ENCODE results near the gene NTN1. TPM values are rescaled to one million over a fixed set of nuclear protein-coding genes. Genes with fewer than 3 reads are reported as not detected.
A peak's percentile ranks its signal among the peaks of the same experiment; 100 is the strongest.

The NTN1 gene
- total RNA-seq, 1 donor from 2014 or later, result 22.8 TPM

DNA sequence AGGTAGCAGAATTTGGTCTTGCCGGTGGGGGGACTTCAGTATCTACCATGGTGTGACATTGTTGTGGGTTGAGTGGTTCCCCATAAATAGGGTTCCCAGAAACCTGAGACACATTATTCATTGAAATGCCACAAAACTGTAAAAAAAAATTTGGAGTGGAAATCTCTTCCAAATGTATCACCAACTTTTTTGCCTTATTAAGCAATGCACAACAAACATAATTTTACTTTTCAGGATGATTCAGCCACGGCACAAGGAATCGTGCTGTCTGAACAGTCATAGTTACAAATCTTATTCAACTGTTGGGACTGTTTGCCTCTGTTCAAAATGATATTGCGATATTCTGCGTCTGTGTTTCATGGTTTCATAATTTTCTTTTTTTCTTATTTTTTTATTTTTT, 181.2 kb downstream of the NTN1 start:
- ATAC-seq (no peak), DNase-seq (ENCODE audit: low spot score) (no peak)
- intact Hi-C loops (cut with DNase I), result no loop called here

DNA sequence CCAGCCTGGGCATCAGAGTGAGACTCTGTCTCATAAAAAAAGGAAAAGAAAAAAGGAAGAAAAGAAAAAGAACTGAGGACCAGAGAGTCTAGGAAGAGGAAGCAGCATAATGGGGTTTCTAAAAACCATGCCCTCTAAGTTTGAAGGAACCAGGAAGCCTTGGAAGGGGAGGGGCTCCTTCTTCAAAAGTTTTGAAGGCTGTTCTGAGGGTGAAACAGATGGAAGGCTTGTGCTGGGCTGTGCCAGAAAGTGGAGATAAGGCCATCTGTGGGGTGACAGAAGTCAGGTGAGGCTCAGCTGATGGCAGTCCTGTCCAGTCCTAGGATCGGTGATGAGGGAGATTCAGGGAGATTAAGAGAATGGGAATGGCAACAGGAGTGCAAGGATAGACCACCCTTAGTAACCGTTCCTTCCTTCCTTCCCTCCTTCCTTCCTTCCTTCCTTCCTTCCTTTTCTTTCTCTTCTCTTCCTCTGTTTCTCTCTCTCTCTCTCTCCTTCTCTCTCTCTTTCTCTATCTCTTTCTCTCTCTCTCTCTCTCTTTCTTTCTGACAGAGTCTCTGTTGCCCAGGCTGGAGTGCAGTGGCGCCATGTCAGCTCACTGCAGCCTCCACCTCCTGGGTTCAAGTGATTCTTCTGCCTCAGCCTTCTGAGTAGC, 182.6 kb downstream of the NTN1 start:
- intact Hi-C loops (cut with DNase I), result no loop called here
- DNase-seq (ENCODE audit: low spot score) (no peak), ATAC-seq (no peak)

DNA sequence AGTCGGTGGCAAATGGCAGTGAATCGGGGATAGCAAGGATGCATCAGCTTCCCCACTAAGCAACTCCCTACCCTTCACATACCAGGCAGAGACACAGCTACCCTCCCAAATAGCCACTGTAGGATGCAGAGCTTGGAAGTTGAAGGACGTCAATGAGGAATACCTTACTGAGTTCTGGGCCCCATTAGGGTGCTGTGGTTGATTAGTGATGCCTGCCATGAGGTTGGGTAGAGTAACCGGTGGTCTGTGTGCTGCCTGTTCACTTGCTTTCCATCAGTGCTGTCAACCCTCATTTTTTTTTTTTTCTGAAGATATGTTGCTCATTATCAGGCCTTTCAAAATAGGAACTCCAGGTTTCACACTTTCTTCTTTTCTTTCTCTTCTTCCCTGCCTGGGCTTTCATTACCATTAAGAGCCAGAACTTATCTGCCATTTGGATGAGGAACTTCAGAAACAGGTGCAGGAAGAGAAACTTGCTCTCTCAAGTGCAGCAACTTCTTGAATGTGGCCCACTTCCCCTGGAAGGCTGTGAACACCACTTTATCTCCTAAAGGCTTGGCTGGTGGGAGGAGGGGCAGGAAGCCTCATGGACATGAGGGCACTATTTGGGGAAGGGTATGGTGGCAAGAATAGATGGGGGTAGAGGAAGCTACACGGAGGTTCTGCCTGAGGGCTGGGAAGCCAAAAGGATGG, 183.5 kb downstream of the NTN1 start:
- ATAC-seq, result no peak
- DNase-seq (ENCODE audit: low spot score), result no peak
- intact Hi-C loops (cut with DNase I), result no loop called here

DNA sequence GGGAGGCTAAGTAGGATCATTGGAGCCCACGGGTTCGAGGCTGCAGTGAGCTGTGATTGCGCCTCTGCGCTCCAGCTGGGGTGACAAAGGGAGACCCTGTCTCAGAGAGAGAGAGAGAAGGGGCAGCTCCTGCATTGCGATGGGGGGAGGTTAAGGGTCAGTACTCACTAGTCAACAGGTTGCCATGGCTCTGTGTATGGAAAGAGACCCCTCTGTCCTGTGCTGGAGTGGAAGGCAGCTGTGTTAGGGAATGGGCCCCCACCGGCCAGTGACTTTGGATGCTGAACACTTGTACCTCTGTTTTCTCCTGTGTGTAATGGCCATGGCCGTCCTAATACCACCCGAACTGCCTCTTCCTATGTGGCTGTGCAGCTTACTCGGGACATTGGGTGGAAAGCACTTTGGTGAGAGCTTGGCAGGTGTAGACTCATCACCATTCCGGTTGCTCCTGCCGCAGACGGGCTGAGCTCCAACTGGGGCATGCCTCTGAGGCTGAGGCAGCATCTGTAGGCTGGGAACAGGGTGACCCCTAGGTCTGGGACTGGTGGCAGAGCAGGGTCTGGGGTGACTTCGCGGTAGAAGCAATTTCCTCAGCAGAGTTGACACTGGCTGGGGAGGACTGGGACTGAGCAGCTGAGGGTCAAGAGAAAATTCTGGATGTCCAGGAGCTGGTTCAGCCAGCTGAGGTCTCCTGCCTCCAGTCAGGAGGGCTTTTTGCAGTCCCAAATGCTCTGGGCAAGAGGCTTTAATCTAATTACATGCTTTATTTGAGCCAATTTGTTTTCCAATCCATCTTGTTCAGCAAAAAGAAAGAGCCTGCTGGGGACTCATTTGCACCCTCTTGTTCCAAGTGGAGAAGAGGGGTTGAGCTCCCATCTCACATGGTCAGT, 184.5 kb downstream of the NTN1 start:
- DNase-seq (ENCODE audit: low spot score) (no peak), ATAC-seq (peak; percentile 50)
- intact Hi-C loops (cut with DNase I), result no loop called here

DNA sequence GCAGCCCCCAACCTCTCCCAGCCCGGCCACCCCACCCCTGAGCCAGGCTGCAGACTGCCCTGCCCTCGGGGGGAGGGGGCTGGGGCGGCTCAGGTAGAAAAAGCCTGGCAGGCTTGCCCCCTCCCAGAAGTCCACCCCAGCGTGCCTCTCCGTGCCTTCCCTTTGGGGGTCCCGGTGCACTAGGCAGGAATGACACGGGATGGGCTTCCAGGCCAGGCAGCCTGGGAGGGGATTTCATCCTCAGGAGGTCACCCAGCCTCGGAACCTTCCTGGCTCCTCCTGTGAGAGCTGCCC, 185.0 kb downstream of the NTN1 start:
- intact Hi-C loops (cut with DNase I), result no loop called here
- ATAC-seq (peak; percentile 12), DNase-seq (ENCODE audit: low spot score) (no peak)

GRCh38 chr17:9206741-9207332, 185.5 kb downstream of the NTN1 start:
- intact Hi-C loops (cut with DNase I), result no loop called here
- peak; percentile 79 for ATAC-seq
- DNase-seq (ENCODE audit: low spot score), result no peak

GRCh38 chr17:9208381-9209105, 187.2 kb downstream of the NTN1 start:
- DNase-seq (ENCODE audit: low spot score) (no peak), ATAC-seq (no peak)
- intact Hi-C loops (cut with DNase I), result no loop called here

- no peak for ATAC-seq
- intact Hi-C loops (cut with DNase I), result no loop called here
- DNase-seq (ENCODE audit: low spot score), result no peak
Observed at GRCh38 chr17:9209347-9209746, 188.0 kb downstream of the NTN1 start.

DNA sequence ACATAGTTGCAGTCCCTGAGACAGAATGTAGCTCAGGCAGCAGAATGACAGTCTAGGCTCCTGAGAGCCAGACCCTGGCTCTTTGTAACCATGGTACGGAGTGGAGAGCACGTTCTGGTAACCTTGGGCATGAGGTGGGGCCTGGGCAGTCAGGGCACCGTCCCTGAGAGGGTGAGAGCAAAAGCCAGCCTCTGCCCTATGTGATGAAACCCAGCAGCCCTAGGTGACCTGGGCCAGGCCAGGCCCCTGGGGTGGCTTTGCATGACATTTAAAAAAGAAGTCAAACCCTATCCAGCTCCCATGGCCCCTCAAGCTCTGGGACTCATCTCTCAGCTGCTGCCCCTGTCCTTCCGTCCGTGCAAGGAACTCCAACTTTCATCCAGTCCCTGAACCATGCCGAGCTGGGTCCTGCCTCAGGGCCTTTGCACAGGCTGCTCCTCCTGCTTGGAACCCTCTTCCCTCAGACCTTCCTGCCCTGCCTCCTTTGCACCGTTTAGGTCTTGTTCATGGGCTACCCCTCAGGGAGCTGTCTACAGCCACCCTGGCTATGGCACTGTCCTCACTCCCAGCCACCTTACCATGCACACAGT, 188.6 kb downstream of the NTN1 start:
- DNase-seq (ENCODE audit: low spot score) (no peak), ATAC-seq (no peak)
- intact Hi-C loops (cut with DNase I), result no loop called here

- no peak for DNase-seq (ENCODE audit: low spot score)
- ATAC-seq, result no peak
- intact Hi-C loops (cut with DNase I), result no loop called here
Observed at GRCh38 chr17:9211133-9211765, 189.9 kb downstream of the NTN1 start.

- DNase-seq (ENCODE audit: low spot score) (no peak), ATAC-seq (no peak)
- intact Hi-C loops (cut with DNase I), result no loop called here
Observed at GRCh38 chr17:9212376-9213302, 191.3 kb downstream of the NTN1 start.

GRCh38 chr17:9213303-9213640, 192.0 kb downstream of the NTN1 start:
- intact Hi-C loops (cut with DNase I), result no loop called here
- DNase-seq (ENCODE audit: low spot score) (no peak), ATAC-seq (no peak)

DNA sequence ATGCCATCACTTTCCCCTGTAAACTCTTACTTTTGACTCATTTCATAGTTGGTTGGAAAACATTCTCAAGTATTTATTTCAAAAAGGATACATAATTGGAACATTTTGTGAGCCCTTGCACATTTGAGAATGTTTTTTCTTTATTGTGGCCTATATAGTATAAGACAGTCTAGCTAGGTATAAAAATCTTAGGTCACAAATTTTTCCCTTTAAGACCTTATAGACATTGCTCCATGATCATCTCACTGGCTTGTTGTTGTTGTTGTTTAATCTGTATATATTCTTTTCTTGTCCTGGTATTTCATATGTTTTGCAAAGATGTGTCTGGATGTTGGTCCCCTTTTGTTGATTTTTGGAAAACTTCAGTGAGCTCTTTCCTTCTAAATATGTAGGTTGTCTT, 194.2 kb downstream of the NTN1 start:
- intact Hi-C loops (cut with DNase I), result no loop called here
- ATAC-seq, result no peak
- no peak for DNase-seq (ENCODE audit: low spot score)

DNA sequence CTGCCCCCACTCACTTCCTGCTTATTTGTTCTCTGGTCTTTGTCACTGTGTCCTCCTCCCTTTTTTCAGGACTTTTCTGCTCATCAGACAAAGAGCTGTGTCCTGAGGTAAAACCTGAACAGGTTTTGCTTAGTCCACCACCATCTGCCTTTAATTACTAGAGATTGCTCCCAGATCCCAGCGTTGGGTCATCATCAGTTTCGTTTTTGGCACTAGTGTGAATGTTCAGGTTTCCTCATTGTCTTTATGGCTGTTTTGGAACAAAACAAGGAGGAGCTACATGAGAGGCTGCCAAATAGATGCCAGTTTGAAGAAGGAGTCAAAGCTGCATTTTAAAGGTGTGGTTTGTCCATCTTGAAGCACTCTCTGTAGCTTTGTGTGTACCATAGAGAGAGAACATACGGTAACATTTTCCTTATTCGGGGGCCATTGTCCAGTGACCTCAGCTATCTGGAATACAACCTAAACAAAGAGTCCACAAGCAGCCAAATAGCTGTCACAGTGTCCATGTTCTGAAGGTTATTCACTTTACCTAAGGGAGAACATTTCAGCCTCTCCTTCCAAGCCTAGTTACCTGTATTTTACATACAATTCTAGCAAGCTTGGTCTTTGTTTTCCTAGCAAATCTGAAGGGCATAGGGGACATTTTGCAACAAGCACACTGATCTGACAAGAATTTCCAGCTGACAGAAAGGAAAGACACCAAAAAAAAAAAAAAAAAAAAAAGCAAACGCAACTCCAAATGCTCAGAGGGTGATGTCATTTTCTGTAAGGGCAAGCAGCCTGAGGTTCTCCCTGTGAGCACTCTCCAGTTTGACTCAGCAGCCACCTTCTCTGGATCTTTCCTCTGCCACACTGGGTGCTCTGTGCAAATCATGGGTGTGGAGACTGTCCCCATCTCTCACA, 196.1 kb downstream of the NTN1 start:
- intact Hi-C loops (cut with DNase I), result no loop called here
- DNase-seq (ENCODE audit: low spot score) (no peak), ATAC-seq (peak; percentile 78)

DNA sequence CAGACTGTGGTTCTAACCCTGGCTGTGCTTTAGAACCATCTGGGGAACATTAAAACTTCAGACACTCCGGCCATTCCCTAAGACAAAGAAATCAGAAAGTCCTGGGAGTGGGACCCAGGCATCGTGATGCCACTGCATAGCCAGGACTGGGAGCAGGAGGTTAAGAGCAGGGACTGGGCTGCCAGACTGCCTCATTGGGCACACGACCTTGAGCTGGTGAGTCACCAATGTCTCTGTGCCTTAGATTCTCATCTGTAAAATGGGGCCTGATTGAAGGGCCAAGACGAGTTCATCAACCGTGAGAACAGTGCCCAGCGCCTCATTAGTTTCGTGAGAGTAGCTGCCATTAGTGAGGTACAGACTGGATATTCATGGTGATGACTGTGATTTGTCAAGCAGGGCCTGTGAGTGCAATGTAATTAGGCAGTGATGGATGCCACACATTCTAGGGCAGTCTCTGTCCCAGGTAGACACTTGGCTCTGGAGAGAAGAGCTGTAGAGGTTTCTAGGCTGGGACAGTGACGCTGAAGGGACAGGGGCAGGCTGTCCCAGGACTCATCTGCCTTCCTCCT, 196.8 kb downstream of the NTN1 start:
- intact Hi-C loops (cut with DNase I), result no loop called here
- no peak for DNase-seq (ENCODE audit: low spot score)
- peak; percentile 3 for ATAC-seq

- intact Hi-C loops (cut with DNase I), result no loop called here
- no peak for DNase-seq (ENCODE audit: low spot score)
- no peak for ATAC-seq
Observed at GRCh38 chr17:9218911-9219310, 197.6 kb downstream of the NTN1 start.
